Endodermal cell (in vitro differentiated cells): ENCODE data around the gene MASP1. TPM values are rescaled to one million over a fixed set of nuclear protein-coding genes. Genes with fewer than 3 reads are reported as not detected.
"Not testable (repeated sequence)": the region's sequence is repeated elsewhere in the genome, so short reads cannot be mapped to it uniquely, and the experiment has no call there.

Experiments
- DNase-seq: peaks from one replicate; pipeline ENCODE4 v3.0.0-alpha.2; 2017
- H3K27ac ChIP-seq: 2 replicates; pipeline ENCODE4 v1.5.1; 2013; ENCODE audit warnings: mild to moderate bottlenecking, low read depth, low read length, moderate library complexity
- H3K27me3 ChIP-seq: 2 replicates; pipeline ENCODE4 v1.6.1; 2013; ENCODE audit warnings: mild to moderate bottlenecking, low read length, moderate library complexity; ENCODE audit not compliant: insufficient read depth, control insufficient read depth, poor library complexity, severe bottlenecking
- H3K36me3 ChIP-seq: 2 replicates; pipeline ENCODE4 v1.7.0; 2013; ENCODE audit warnings: mild to moderate bottlenecking, low read length, moderate library complexity; ENCODE audit not compliant: control insufficient read depth, insufficient read depth
- H3K4me1 ChIP-seq: one replicate; pipeline ENCODE4 v1.7.0; 2013; ENCODE audit warnings: low read length; ENCODE audit not compliant: control insufficient read depth, insufficient read depth
- H3K4me3 ChIP-seq: 2 replicates; pipeline ENCODE4 v1.5.1; 2013; ENCODE audit warnings: mild to moderate bottlenecking, low read length, moderate library complexity
- H3K9ac ChIP-seq: 2 replicates; pipeline ENCODE4 v1.6.1; 2013; ENCODE audit warnings: mild to moderate bottlenecking, low read length, moderate library complexity; ENCODE audit not compliant: poor library complexity, severe bottlenecking; ENCODE audit errors: extremely low read depth
- H3K9me3 ChIP-seq: 2 replicates; pipeline ENCODE4 v1.6.1; 2013; ENCODE audit warnings: mild to moderate bottlenecking, low read length, moderate library complexity; ENCODE audit not compliant: control insufficient read depth
- H3K27ac Mint-ChIP-seq: 2 replicates; pipeline ENCODE4 v1.8.0; 2020; ENCODE audit warnings: mixed read lengths
- H3K27me3 Mint-ChIP-seq: 2 replicates; pipeline ENCODE4 v1.8.0; 2021; ENCODE audit warnings: mild to moderate bottlenecking, mixed read lengths; ENCODE audit not compliant: insufficient read depth
- H3K36me3 Mint-ChIP-seq: 2 replicates; pipeline ENCODE4 v1.8.0; 2020; ENCODE audit warnings: low read depth, mixed read lengths
- H3K4me1 Mint-ChIP-seq: 2 replicates; pipeline ENCODE4 v1.8.0; 2020; ENCODE audit warnings: mixed read lengths
- H3K4me3 Mint-ChIP-seq: 2 replicates; pipeline ENCODE4 v1.8.0; 2020; ENCODE audit warnings: mild to moderate bottlenecking, moderate library complexity, mixed read lengths
- H3K9me3 Mint-ChIP-seq: 2 replicates; pipeline ENCODE4 v1.8.0; 2020; ENCODE audit warnings: mild to moderate bottlenecking, mixed read lengths
- WGBS, 2 experiments: methylation state at CpG; one replicate each; pipeline versions ENCODE4 v1.1.5 to v1.1.7; 2013; ENCODE audit warnings: missing lambda C conversion rate in 2 of 2, mixed read lengths in 1 of 2; ENCODE audit not compliant: insufficient coverage in 1 of 2, insufficient read length in 1 of 2; 5-methylcytosine and 5-hydroxymethylcytosine counted together
- total RNA-seq, 2 donors: library from RNA; stranded (reverse); fragmentation: NEBNext Ultra II Directional in 1 of 2; extraction: Animal tissue kit (Norgen Biotek cat#: 25700) in 1 of 2; gene quantifications; 2 replicates in 1 of 2; 3 replicates in 1 of 2; pipeline ENCODE4 v1.2.1, GENCODE V29; 2021
- TF ChIP-seq, protein P1 (sequence below): fragments of 200-600 bp; sonication (generic); conservative IDR thresholded peaks from 2 replicates; pipeline ENCODE4 v1.5.0; 2021; ENCODE audit warnings: antibody characterized with exemption, mild to moderate bottlenecking

Gene MASP1
- total RNA-seq, 2 donors from 2014 or later, result 0.09 to 0.57 TPM

DNA sequence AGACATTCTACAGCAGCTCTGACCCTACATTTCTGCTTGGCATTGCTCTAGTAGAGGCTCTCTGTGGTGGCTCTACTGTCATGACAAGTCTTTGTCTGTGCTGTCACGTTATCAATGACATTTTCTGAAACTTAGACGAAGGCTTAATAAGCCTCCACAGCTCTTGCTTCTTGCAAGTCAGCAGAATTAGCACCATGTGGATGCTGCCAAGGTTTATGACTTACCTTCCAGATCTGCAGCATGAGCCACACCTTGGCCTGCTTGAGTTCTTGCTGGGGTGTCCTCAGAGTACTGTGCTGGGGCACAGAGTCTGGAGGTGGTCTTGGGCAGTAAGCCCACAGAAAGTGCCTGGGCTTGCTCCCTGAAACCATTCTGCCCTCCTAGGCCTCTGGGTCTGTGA is 84.5 kb downstream of the MASP1 start:
- no peak overlapping the region for H3K4me3 Mint-ChIP-seq
- no peak for DNase-seq
- no peaks in the 10 kb centered on the region for H3K27me3 ChIP-seq
- no peak overlapping the region for H3K27ac Mint-ChIP-seq
- WGBS, 2 experiments, result 86 to 92% methylated on average over 2 of the region's 2 CpGs
- H3K4me3 ChIP-seq, result peak overlapping the region; percentile 64
- peaks cover 31% of the 10 kb centered on the region for H3K9me3 Mint-ChIP-seq
- peaks cover 9% of the 10 kb centered on the region for H3K4me1 ChIP-seq
- no peaks in the 10 kb centered on the region for H3K36me3 ChIP-seq
- peaks cover 2% of the 10 kb centered on the region for H3K36me3 Mint-ChIP-seq
- no peak overlapping the region for H3K9ac ChIP-seq
- TF ChIP-seq, protein P1, sequence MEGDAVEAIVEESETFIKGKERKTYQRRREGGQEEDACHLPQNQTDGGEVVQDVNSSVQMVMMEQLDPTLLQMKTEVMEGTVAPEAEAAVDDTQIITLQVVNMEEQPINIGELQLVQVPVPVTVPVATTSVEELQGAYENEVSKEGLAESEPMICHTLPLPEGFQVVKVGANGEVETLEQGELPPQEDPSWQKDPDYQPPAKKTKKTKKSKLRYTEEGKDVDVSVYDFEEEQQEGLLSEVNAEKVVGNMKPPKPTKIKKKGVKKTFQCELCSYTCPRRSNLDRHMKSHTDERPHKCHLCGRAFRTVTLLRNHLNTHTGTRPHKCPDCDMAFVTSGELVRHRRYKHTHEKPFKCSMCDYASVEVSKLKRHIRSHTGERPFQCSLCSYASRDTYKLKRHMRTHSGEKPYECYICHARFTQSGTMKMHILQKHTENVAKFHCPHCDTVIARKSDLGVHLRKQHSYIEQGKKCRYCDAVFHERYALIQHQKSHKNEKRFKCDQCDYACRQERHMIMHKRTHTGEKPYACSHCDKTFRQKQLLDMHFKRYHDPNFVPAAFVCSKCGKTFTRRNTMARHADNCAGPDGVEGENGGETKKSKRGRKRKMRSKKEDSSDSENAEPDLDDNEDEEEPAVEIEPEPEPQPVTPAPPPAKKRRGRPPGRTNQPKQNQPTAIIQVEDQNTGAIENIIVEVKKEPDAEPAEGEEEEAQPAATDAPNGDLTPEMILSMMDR, result no peak
- peaks cover 20% of the 10 kb centered on the region for H3K4me1 Mint-ChIP-seq
- H3K27me3 Mint-ChIP-seq, result peaks cover 2% of the 10 kb centered on the region
- H3K9me3 ChIP-seq, result peaks cover 45% of the 10 kb centered on the region
- H3K27ac ChIP-seq, result no peak overlapping the region

GRCh38 chr3:187205683-187206082 is 85.9 kb downstream of the MASP1 start:
- TF ChIP-seq, protein P1, result no peak
- Histone ChIP-seq H3K9ac (no peak overlapping the region), H3K9me3 (peaks cover 45% of the 10 kb centered on the region), H3K4me1 (peaks cover 6% of the 10 kb centered on the region), H3K4me3 (peak overlapping the region; percentile 64), H3K27ac (no peak overlapping the region), H3K27me3 (no peaks in the 10 kb centered on the region), H3K36me3 (no peaks in the 10 kb centered on the region)
- DNase-seq, result no peak
- H3K36me3 Mint-ChIP-seq, result peaks cover 2% of the 10 kb centered on the region
- H3K27ac Mint-ChIP-seq, result no peak overlapping the region
- H3K9me3 Mint-ChIP-seq, result peaks cover 31% of the 10 kb centered on the region
- H3K4me3 Mint-ChIP-seq, result no peak overlapping the region
- WGBS, 2 experiments, result no CpG with 5 or more reads among the region's 2 CpGs
- H3K4me1 Mint-ChIP-seq, result peaks cover 9% of the 10 kb centered on the region
- H3K27me3 Mint-ChIP-seq, result peaks cover 2% of the 10 kb centered on the region

GRCh38 chr3:187199463-187200050 is 92.0 kb downstream of the MASP1 start:
- H3K4me3 ChIP-seq, H3K27ac Mint-ChIP-seq, H3K36me3 Mint-ChIP-seq, H3K27ac ChIP-seq, H3K4me3 Mint-ChIP-seq, H3K27me3 Mint-ChIP-seq, H3K9ac ChIP-seq, H3K36me3 ChIP-seq, H3K9me3 Mint-ChIP-seq, H3K27me3 ChIP-seq, H3K9me3 ChIP-seq, H3K4me1 Mint-ChIP-seq, H3K4me1 ChIP-seq, DNase-seq: not testable (repeated sequence)
- WGBS, 2 experiments, result 94 to 96% methylated on average over 25 to 44 of the region's 44 CpGs

DNA sequence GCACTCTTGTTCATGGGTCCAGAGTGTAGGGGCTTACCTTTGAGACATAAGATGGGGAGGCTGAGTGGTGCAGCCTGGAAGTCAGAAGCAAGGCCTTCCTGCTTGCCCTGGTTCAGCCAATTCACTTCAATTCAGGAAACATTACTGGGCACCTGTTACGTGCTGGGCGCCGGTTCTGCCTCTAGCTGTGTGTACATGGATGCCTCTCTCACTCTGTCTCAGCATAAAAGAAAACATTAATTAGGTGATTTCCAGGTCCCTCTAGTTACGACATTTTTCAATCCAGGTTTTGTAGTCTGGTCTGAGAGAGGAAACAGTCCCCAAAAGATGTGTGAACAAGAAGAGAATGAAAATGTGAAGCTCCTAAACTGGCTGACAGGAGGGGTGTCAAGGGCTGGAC is 93.0 kb downstream of the MASP1 start:
- no peaks in the 10 kb centered on the region for H3K27me3 ChIP-seq
- Mint-ChIP-seq H3K27me3 (no peaks in the 10 kb centered on the region), H3K4me1 (no peaks in the 10 kb centered on the region), H3K9me3 (no peaks in the 10 kb centered on the region), H3K36me3 (no peaks in the 10 kb centered on the region), H3K27ac (no peak overlapping the region), H3K4me3 (no peak overlapping the region)
- no peak overlapping the region for H3K27ac ChIP-seq
- H3K9me3 ChIP-seq, result no peaks in the 10 kb centered on the region
- no peaks in the 10 kb centered on the region for H3K36me3 ChIP-seq
- H3K4me1 ChIP-seq, result no peaks in the 10 kb centered on the region
- TF ChIP-seq, protein P1, result no peak
- DNase-seq, result no peak
- H3K9ac ChIP-seq, result no peak overlapping the region
- 83 to 88% methylated on average over 2 to 4 of the region's 4 CpGs for WGBS, 2 experiments
- H3K4me3 ChIP-seq, result no peak overlapping the region
